Neural cell (in vitro differentiated cells): ENCODE measurements around the gene FGF2.

Experiments
- CTCF ChIP-seq: fragments of 450-650 bp; IDR thresholded peaks from 2 replicates; pipeline ENCODE4 v1.5.1; 2014; ENCODE audit warnings: antibody characterized with exemption, mild to moderate bottlenecking, moderate library complexity; ENCODE audit not compliant: poor library complexity, severe bottlenecking
- REST ChIP-seq: IDR thresholded peaks from 2 replicates; pipeline ENCODE4 v1.6.1; 2012; ENCODE audit warnings: borderline replicate concordance
- TAF1 ChIP-seq: IDR thresholded peaks from 2 replicates; pipeline ENCODE4 v1.6.1; 2012; ENCODE audit warnings: low read depth

GRCh38 chr4:122873146-122873545 is 46.5 kb downstream of the FGF2 start:
- TF ChIP-seq CTCF: no peak
- no peak for TF ChIP-seq REST
- TF ChIP-seq TAF1: no peak
